PC-3 (cell line): Measurements from ENCODE around the gene RAP1GAP. TPM values are rescaled to one million over a fixed set of nuclear protein-coding genes. Genes with fewer than 3 reads are reported as not detected.

Source experiments
- ATAC-seq: fragments of 200-7000 bp; cut with Tn5 transposase; 2 replicates; pipeline ENCODE4 v1.9.1; 2020; ENCODE audit warnings: mild to moderate bottlenecking, moderate library complexity
- BruUV-seq: library from RNA; stranded (reverse); fragments of 400-500 nt; replicated peaks from 2 replicates; lab custom pipeline; 2021; lab: Mats Ljungman, UMichigan
- CTCF ChIA-PET: fragments of 300-600 bp; sonication (Branson Sonifier 250); formaldehyde crosslinking; loops from one replicate; lab custom pipeline; 2022; ENCODE audit warnings: antibody characterized with exemption; lab: Charles Lee
- POLR2A ChIA-PET: fragments of 300-600 bp; sonication (Branson Sonifier 250); formaldehyde crosslinking; loops from one replicate; lab custom pipeline; 2022; ENCODE audit warnings: antibody characterized with exemption; ENCODE audit not compliant: unreplicated experiment; lab: Charles Lee
- DNase-seq: peaks from one replicate; pipeline ENCODE4 v3.0.0-alpha.2; 2015
- H2AFZ ChIP-seq: fragments of 300-600 bp; sonication (generic); 2 replicates; pipeline ENCODE4 v1.6.0; 2016; ENCODE audit warnings: antibody characterized with exemption, low read length
- H3F3A ChIP-seq: fragments of 300-600 bp; sonication (generic); one replicate; pipeline ENCODE4 v1.6.0; 2017; ENCODE audit warnings: antibody characterized with exemption, low read length, control low read depth, mild to moderate bottlenecking; ENCODE audit not compliant: unreplicated experiment
- H3K27ac ChIP-seq: fragments of 300-600 bp; sonication (generic); 2 replicates; pipeline ENCODE4 v1.5.1; 2016; ENCODE audit warnings: mild to moderate bottlenecking, low read length
- H3K27me3 ChIP-seq: fragments of 300-600 bp; sonication (generic); 2 replicates; pipeline ENCODE4 v1.6.1; 2016; ENCODE audit warnings: low read length, mixed read lengths
- H3K36me3 ChIP-seq: fragments of 300-600 bp; sonication (generic); 2 replicates; pipeline ENCODE4 v1.6.1; 2016; ENCODE audit warnings: low read depth, mixed run types, low read length, mixed read lengths
- H3K4me1 ChIP-seq: fragments of 300-600 bp; sonication (generic); 2 replicates; pipeline ENCODE4 v1.5.1; 2016; ENCODE audit warnings: low read length; ENCODE audit not compliant: insufficient read depth
- H3K4me2 ChIP-seq: fragments of 300-600 bp; sonication (generic); 2 replicates; pipeline ENCODE4 v1.6.0; 2016; ENCODE audit warnings: low read length
- H3K4me3 ChIP-seq: fragments of 300-600 bp; sonication (generic); 2 replicates; pipeline ENCODE4 v1.5.1; 2016; ENCODE audit warnings: mild to moderate bottlenecking, low read length, mixed read lengths
- H3K79me2 ChIP-seq: fragments of 300-600 bp; sonication (generic); 2 replicates; pipeline ENCODE4 v1.6.1; 2017; ENCODE audit warnings: low read length, mixed read lengths
- H3K9ac ChIP-seq: fragments of 300-600 bp; sonication (generic); 2 replicates; pipeline ENCODE4 v1.6.0; 2016; ENCODE audit warnings: mild to moderate bottlenecking, low read length
- H3K9me2 ChIP-seq: fragments of 300-600 bp; sonication (generic); replicated peaks from 2 replicates; pipeline ENCODE4 v1.6.1; 2016; ENCODE audit warnings: mixed run types, low read length, mixed read lengths
- H3K9me3 ChIP-seq: fragments of 300-600 bp; sonication (generic); 2 replicates; pipeline ENCODE4 v1.6.1; 2016; ENCODE audit warnings: low read length, mixed read lengths
- H4K20me1 ChIP-seq: fragments of 300-600 bp; sonication (generic); 2 replicates; pipeline ENCODE4 v1.6.1; 2016; ENCODE audit warnings: low read length, mixed read lengths
- EZH2 ChIP-seq: fragments of 300-600 bp; sonication (generic); IDR thresholded peaks from one replicate; pipeline ENCODE4 v1.6.1; 2017; ENCODE audit warnings: antibody characterized with exemption, mild to moderate bottlenecking, low read length; ENCODE audit not compliant: unreplicated experiment
- EZH2phosphoT487 ChIP-seq: fragments of 300-600 bp; sonication (generic); IDR thresholded peaks from 2 replicates; pipeline ENCODE4 v1.6.1; 2018; ENCODE audit warnings: mild to moderate bottlenecking, antibody characterized with exemption, low read length, borderline replicate concordance
- intact Hi-C: fragments of 100-400 bp; cut with micrococcal nuclease; formaldehyde crosslinking; loops from 2 replicates; pipeline ENCODE4 v1.9.0; 2023
- total RNA-seq: library from RNA; depleted of rRNA; stranded (reverse); fragments of >200 nt; gene quantifications from 2 replicates; pipeline ENCODE4 v1.2.3, GENCODE V29; 2014
- TF ChIP-seq, protein P1 (sequence below): fragments of 300-600 bp; sonication (generic); conservative IDR thresholded peaks from 2 replicates; pipeline ENCODE4 v1.5.1; 2017; ENCODE audit warnings: antibody characterized with exemption, low read depth, mild to moderate bottlenecking, low read length

RAP1GAP gene
- total RNA-seq, 1 experiment from 2014 or later = 12.1 TPM

DNA sequence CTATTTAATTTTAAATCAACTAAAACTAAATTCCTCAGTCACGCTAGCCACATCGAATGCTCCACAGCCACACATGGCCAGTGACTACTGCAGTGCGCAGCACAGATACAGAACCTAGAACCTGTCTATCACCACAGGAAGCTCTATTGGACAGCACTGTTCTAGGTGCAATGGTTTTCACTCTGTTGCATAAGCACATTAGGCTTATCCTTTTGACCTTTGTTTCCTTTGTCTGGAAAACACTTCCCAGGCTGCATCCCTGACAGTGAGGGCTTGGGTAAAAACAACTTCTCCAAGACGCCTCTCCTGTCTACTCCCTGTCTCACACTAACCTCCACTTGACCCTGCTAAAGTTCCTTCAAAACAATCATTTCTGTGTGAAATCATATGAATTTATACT, 33.6 kb upstream of the RAP1GAP start:
- TF ChIP-seq EZH2phosphoT487 (no peak), EZH2 (no peak)
- TF ChIP-seq, protein P1, sequence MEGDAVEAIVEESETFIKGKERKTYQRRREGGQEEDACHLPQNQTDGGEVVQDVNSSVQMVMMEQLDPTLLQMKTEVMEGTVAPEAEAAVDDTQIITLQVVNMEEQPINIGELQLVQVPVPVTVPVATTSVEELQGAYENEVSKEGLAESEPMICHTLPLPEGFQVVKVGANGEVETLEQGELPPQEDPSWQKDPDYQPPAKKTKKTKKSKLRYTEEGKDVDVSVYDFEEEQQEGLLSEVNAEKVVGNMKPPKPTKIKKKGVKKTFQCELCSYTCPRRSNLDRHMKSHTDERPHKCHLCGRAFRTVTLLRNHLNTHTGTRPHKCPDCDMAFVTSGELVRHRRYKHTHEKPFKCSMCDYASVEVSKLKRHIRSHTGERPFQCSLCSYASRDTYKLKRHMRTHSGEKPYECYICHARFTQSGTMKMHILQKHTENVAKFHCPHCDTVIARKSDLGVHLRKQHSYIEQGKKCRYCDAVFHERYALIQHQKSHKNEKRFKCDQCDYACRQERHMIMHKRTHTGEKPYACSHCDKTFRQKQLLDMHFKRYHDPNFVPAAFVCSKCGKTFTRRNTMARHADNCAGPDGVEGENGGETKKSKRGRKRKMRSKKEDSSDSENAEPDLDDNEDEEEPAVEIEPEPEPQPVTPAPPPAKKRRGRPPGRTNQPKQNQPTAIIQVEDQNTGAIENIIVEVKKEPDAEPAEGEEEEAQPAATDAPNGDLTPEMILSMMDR = no peak
- Histone ChIP-seq H3F3A (no peaks in the 10 kb centered on the region), H3K4me1 (no peaks in the 10 kb centered on the region), H3K4me3 (no peak overlapping the region), H3K79me2 (no peaks in the 10 kb centered on the region), H3K36me3 (peaks cover 39% of the 10 kb centered on the region), H4K20me1 (no peaks in the 10 kb centered on the region), H3K4me2 (no peak overlapping the region), H3K27me3 (no peaks in the 10 kb centered on the region), H2AFZ (no peak overlapping the region), H3K27ac (no peak overlapping the region), H3K9ac (no peak overlapping the region), H3K9me3 (no peaks in the 10 kb centered on the region), H3K9me2 (no peaks in the 10 kb centered on the region)
- no TSS peak for BruUV-seq
- ChIA-PET CTCF (no interaction called here), POLR2A (no interaction called here)
- intact Hi-C loops = no loop called here
- DNase-seq (no peak), ATAC-seq (no peak)

DNA sequence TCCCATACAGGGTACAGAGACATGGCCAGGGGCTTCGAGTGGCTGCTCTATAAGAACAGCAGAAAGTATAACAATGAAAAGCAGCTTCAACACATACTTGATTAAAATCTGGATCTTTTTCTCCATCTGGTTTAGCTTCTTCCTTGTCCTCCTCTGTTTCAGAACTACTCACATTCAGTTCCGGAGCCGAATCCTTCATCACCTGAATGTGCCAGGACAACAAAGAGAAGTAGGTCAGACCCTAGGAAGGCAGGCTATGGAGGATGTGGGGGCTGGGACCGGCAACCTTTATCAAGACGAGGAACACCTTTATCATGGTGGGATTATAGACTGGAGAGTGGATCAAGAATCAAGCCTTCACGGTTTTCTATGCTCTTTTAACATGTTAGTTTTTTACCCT, 32.2 kb upstream of the RAP1GAP start:
- H3K27me3 ChIP-seq = no peaks in the 10 kb centered on the region
- no peak for DNase-seq
- no peak overlapping the region for H3K4me2 ChIP-seq
- CTCF ChIA-PET = no interaction called here
- TF ChIP-seq, protein P1 = no peak
- TF ChIP-seq EZH2 = no peak
- no peak for TF ChIP-seq EZH2phosphoT487
- H3F3A ChIP-seq = no peaks in the 10 kb centered on the region
- H2AFZ ChIP-seq = no peak overlapping the region
- no peaks in the 10 kb centered on the region for H4K20me1 ChIP-seq
- H3K79me2 ChIP-seq = no peaks in the 10 kb centered on the region
- H3K36me3 ChIP-seq = peaks cover 37% of the 10 kb centered on the region
- ATAC-seq = no peak
- no TSS peak for BruUV-seq
- H3K4me3 ChIP-seq = no peak overlapping the region
- no peaks in the 10 kb centered on the region for H3K4me1 ChIP-seq
- H3K9me3 ChIP-seq = no peaks in the 10 kb centered on the region
- no peaks in the 10 kb centered on the region for H3K9me2 ChIP-seq
- intact Hi-C loops = no loop called here
- no peak overlapping the region for H3K27ac ChIP-seq
- no peak overlapping the region for H3K9ac ChIP-seq
- POLR2A ChIA-PET = no interaction called here

DNA sequence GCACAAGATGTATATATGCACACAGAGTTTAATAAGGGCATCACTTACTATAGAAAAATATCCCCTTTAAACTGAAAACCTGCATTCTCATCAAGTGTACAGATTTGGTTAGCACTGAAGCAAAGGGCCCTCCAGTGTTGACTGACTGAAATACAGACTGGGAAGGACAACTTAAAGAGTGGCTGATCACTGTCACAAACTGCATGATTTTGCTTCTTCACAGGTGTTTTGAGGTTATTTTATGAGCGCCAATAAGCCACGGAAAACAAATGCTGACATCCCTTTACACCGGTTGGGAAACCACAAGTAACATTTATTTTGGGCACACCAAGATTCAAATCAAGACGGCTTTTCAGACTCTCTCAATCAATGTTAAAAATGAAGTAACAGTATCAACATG, 30.9 kb upstream of the RAP1GAP start:
- TF ChIP-seq EZH2phosphoT487 (no peak), EZH2 (no peak)
- TF ChIP-seq, protein P1 = no peak
- no peak for ATAC-seq
- Histone ChIP-seq H3K4me1 (no peaks in the 10 kb centered on the region), H3K4me2 (no peak overlapping the region), H3K9ac (no peak overlapping the region), H3K4me3 (no peak overlapping the region), H3K36me3 (peaks cover 32% of the 10 kb centered on the region), H3K27me3 (no peaks in the 10 kb centered on the region), H3F3A (no peaks in the 10 kb centered on the region), H3K9me3 (no peaks in the 10 kb centered on the region), H2AFZ (no peak overlapping the region), H3K27ac (no peak overlapping the region), H3K9me2 (no peaks in the 10 kb centered on the region), H3K79me2 (no peaks in the 10 kb centered on the region), H4K20me1 (no peaks in the 10 kb centered on the region)
- ChIA-PET POLR2A (no interaction called here), CTCF (no interaction called here)
- BruUV-seq = no TSS peak
- intact Hi-C loops = no loop called here
- DNase-seq = no peak
